Measurements from ENCODE around the gene ZNF354C.

The ZNF354C gene

DNA sequence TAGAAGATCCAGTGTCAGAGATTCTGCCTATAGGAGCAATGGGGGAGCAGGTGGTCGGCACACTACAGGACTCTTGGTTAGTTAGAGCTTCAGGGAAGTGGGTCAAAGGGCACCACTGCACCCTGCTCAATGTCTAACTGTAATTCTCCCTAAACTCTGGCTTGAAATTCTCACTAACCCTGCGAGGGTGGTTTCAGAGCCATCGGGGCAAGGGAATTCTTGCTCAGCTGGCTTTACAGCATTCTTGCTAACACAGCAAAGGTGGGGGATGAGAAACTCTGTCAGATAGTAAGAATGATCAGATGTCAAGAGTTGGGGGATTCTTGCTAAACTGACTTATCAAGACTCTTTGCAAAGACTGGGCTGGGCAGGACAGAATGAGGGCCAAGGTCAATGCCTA is 4.7 kb upstream of the ZNF354C start:
- no peak overlapping the region for H3K23ac ChIP-seq (ENCODE audit: low read length in 2 of 2)
- no peaks in the 10 kb centered on the region for H3K79me1 ChIP-seq (replicated peaks; ENCODE audit: low read length, poor library complexity, severe bottlenecking)
- H3K18ac ChIP-seq (ENCODE audit: low read depth in 1 of 2, low read length in 2 of 2): no peak overlapping the region
- no peak overlapping the region for H2AK5ac ChIP-seq (ENCODE audit: low read length, severe bottlenecking)
- H3K9ac ChIP-seq (ENCODE audit: low read length): no peak overlapping the region
- no peak for DNase-seq
- no peak overlapping the region for H3K4me3 ChIP-seq (ENCODE audit: insufficient read depth in 1 of 2, low read depth in 1 of 2, low read length in 2 of 2)
- WGBS: 84% methylated on average over 3 of the region's 3 CpGs
- no peaks in the 10 kb centered on the region for H3K27me3 ChIP-seq (ENCODE audit: control insufficient read depth in 1 of 2, insufficient read depth in 1 of 2, low read length in 2 of 2)
- H4K8ac ChIP-seq (ENCODE audit: low read length): no peak overlapping the region
- no peak overlapping the region for H2AFZ ChIP-seq (ENCODE audit: low read depth, low read length)
- H2BK15ac ChIP-seq (ENCODE audit: low read depth, poor library complexity, severe bottlenecking): no peak overlapping the region
- no peak overlapping the region for H2BK120ac ChIP-seq (ENCODE audit: low read depth, low read length)
- H2BK5ac ChIP-seq (ENCODE audit: low read depth, low read length, poor library complexity, severe bottlenecking): no peak overlapping the region
- H3K27ac ChIP-seq (ENCODE audit: low read length, poor library complexity, severe bottlenecking): no peak overlapping the region
- no peak overlapping the region for H3K4me2 ChIP-seq (ENCODE audit: low read length, poor library complexity, severe bottlenecking)
- H3K4me1 ChIP-seq (ENCODE audit: control insufficient read depth, insufficient read depth, low read depth, low read length): no peaks in the 10 kb centered on the region
- H3K4ac ChIP-seq (ENCODE audit: low read depth in 1 of 2, low read length in 2 of 2): no peak overlapping the region
- no peak overlapping the region for H3K14ac ChIP-seq (ENCODE audit: low read length in 2 of 2)
- peaks cover 33% of the 10 kb centered on the region for H3K9me3 ChIP-seq (ENCODE audit: control insufficient read depth, low read length)
- no peak overlapping the region for H2BK12ac ChIP-seq (ENCODE audit: low read length in 2 of 2)
- H4K91ac ChIP-seq (ENCODE audit: low read length): no peak overlapping the region
- H3K36me3 ChIP-seq (ENCODE audit: control insufficient read depth in 1 of 2, insufficient read depth in 2 of 2, low read depth in 1 of 2, low read length in 2 of 2): no peaks in the 10 kb centered on the region

GRCh38 chr5:179055841-179056240 is 4.3 kb upstream of the ZNF354C start:
- H3K18ac ChIP-seq (ENCODE audit: low read depth in 1 of 2, low read length in 2 of 2): no peak overlapping the region
- no peaks in the 10 kb centered on the region for H3K27me3 ChIP-seq (ENCODE audit: control insufficient read depth in 1 of 2, insufficient read depth in 1 of 2, low read length in 2 of 2)
- H3K4me3 ChIP-seq (ENCODE audit: insufficient read depth in 1 of 2, low read depth in 1 of 2, low read length in 2 of 2): no peak overlapping the region
- no peak overlapping the region for H3K9ac ChIP-seq (ENCODE audit: low read length)
- no peak overlapping the region for H2BK12ac ChIP-seq (ENCODE audit: low read length in 2 of 2)
- H3K23ac ChIP-seq (ENCODE audit: low read length in 2 of 2): no peak overlapping the region
- H3K36me3 ChIP-seq (ENCODE audit: control insufficient read depth in 1 of 2, insufficient read depth in 2 of 2, low read depth in 1 of 2, low read length in 2 of 2): peaks cover 0 to 3% of the 10 kb centered on the region in 2 experiments
- no peak for DNase-seq
- H2AFZ ChIP-seq (ENCODE audit: low read depth, low read length): no peak overlapping the region
- H3K14ac ChIP-seq (ENCODE audit: low read length in 2 of 2): no peak overlapping the region
- H2BK5ac ChIP-seq (ENCODE audit: low read depth, low read length, poor library complexity, severe bottlenecking): no peak overlapping the region
- peaks cover 29% of the 10 kb centered on the region for H3K9me3 ChIP-seq (ENCODE audit: control insufficient read depth, low read length)
- H4K8ac ChIP-seq (ENCODE audit: low read length): no peak overlapping the region
- no peak overlapping the region for H3K4ac ChIP-seq (ENCODE audit: low read depth in 1 of 2, low read length in 2 of 2)
- H2BK15ac ChIP-seq (ENCODE audit: low read depth, poor library complexity, severe bottlenecking): no peak overlapping the region
- no peak overlapping the region for H3K27ac ChIP-seq (ENCODE audit: low read length, poor library complexity, severe bottlenecking)
- H3K4me2 ChIP-seq (ENCODE audit: low read length, poor library complexity, severe bottlenecking): no peak overlapping the region
- no peak overlapping the region for H4K91ac ChIP-seq (ENCODE audit: low read length)
- H3K79me1 ChIP-seq (replicated peaks; ENCODE audit: low read length, poor library complexity, severe bottlenecking): peaks cover 2% of the 10 kb centered on the region
- WGBS: 79% methylated on average over 9 of the region's 9 CpGs
- peaks cover 2% of the 10 kb centered on the region for H3K4me1 ChIP-seq (ENCODE audit: control insufficient read depth, insufficient read depth, low read depth, low read length)
- H2BK120ac ChIP-seq (ENCODE audit: low read depth, low read length): no peak overlapping the region
- H2AK5ac ChIP-seq (ENCODE audit: low read length, severe bottlenecking): no peak overlapping the region

- Histone ChIP-seq H3K27me3 (ENCODE audit: control insufficient read depth in 1 of 2, insufficient read depth in 1 of 2, low read length in 2 of 2) (no peaks in the 10 kb centered on the region), H3K14ac (ENCODE audit: low read length in 2 of 2) (no peak overlapping the region), H3K36me3 (ENCODE audit: control insufficient read depth in 1 of 2, insufficient read depth in 2 of 2, low read depth in 1 of 2, low read length in 2 of 2) (peaks cover 9 to 41% of the 10 kb centered on the region in 2 experiments), H4K91ac (ENCODE audit: low read length) (peak overlapping the region; percentile 27), H2BK12ac (ENCODE audit: low read length in 2 of 2) (no peak overlapping the region), H3K4me2 (ENCODE audit: low read length, poor library complexity, severe bottlenecking) (no peak overlapping the region), H2AFZ (ENCODE audit: low read depth, low read length) (no peak overlapping the region), H2AK5ac (ENCODE audit: low read length, severe bottlenecking) (no peak overlapping the region), H3K18ac (ENCODE audit: low read depth in 1 of 2, low read length in 2 of 2) (no peak overlapping the region), H3K23ac (ENCODE audit: low read length in 2 of 2) (no peak overlapping the region), H3K79me1 (replicated peaks; ENCODE audit: low read length, poor library complexity, severe bottlenecking) (peaks cover 7% of the 10 kb centered on the region), H3K4me1 (ENCODE audit: control insufficient read depth, insufficient read depth, low read depth, low read length) (peaks cover 2% of the 10 kb centered on the region), H3K27ac (ENCODE audit: low read length, poor library complexity, severe bottlenecking) (no peak overlapping the region), H2BK120ac (ENCODE audit: low read depth, low read length) (no peak overlapping the region), H3K9me3 (ENCODE audit: control insufficient read depth, low read length) (peaks cover 26% of the 10 kb centered on the region), H3K4ac (ENCODE audit: low read depth in 1 of 2, low read length in 2 of 2) (peak overlapping the region in 1 of 2 experiments; percentile 51), H2BK15ac (ENCODE audit: low read depth, poor library complexity, severe bottlenecking) (no peak overlapping the region), H4K8ac (ENCODE audit: low read length) (no peak overlapping the region), H3K9ac (ENCODE audit: low read length) (peak overlapping the region; percentile 87), H2BK5ac (ENCODE audit: low read depth, low read length, poor library complexity, severe bottlenecking) (no peak overlapping the region), H3K4me3 (ENCODE audit: insufficient read depth in 1 of 2, low read depth in 1 of 2, low read length in 2 of 2) (peak overlapping the region in 1 of 2 experiments; percentile 84)
- DNase-seq: no peak
- WGBS: 96% methylated on average over 19 of the region's 19 CpGs
Observed at GRCh38 chr5:179061025-179061424, 852 bp downstream of the ZNF354C start.

DNA sequence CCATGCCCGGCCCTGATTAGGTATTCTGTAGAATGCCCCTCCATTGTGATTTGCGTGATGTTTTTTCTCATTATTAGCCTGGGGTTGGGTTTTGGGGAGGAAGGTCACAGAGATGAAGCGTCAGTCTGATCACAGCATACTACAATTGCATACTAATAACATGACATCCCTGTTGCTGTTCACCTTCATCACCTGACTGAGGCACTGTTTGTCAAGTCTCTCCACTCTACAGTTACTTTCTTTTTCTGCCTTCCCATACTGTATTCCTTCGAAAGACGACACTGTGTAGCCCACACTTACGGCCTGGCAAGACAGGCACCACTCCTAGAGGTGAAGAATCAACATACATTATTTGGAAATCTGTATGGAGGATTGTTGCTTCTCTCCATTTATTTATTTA is 5.5 kb downstream of the ZNF354C start:
- Histone ChIP-seq H3K79me1 (replicated peaks; ENCODE audit: low read length, poor library complexity, severe bottlenecking) (peaks cover 6% of the 10 kb centered on the region), H4K8ac (ENCODE audit: low read length) (no peak overlapping the region), H2BK15ac (ENCODE audit: low read depth, poor library complexity, severe bottlenecking) (no peak overlapping the region), H3K27ac (ENCODE audit: low read length, poor library complexity, severe bottlenecking) (no peak overlapping the region), H3K23ac (ENCODE audit: low read length in 2 of 2) (no peak overlapping the region), H3K36me3 (ENCODE audit: control insufficient read depth in 1 of 2, insufficient read depth in 2 of 2, low read depth in 1 of 2, low read length in 2 of 2) (peaks cover 7 to 78% of the 10 kb centered on the region in 2 experiments), H3K14ac (ENCODE audit: low read length in 2 of 2) (no peak overlapping the region), H2AFZ (ENCODE audit: low read depth, low read length) (no peak overlapping the region), H3K4me2 (ENCODE audit: low read length, poor library complexity, severe bottlenecking) (no peak overlapping the region), H3K27me3 (ENCODE audit: control insufficient read depth in 1 of 2, insufficient read depth in 1 of 2, low read length in 2 of 2) (no peaks in the 10 kb centered on the region), H2BK5ac (ENCODE audit: low read depth, low read length, poor library complexity, severe bottlenecking) (no peak overlapping the region), H3K4me1 (ENCODE audit: control insufficient read depth, insufficient read depth, low read depth, low read length) (peaks cover under 1% of the 10 kb centered on the region), H3K4ac (ENCODE audit: low read depth in 1 of 2, low read length in 2 of 2) (no peak overlapping the region), H3K9ac (ENCODE audit: low read length) (no peak overlapping the region), H2BK120ac (ENCODE audit: low read depth, low read length) (no peak overlapping the region), H3K4me3 (ENCODE audit: insufficient read depth in 1 of 2, low read depth in 1 of 2, low read length in 2 of 2) (no peak overlapping the region), H3K9me3 (ENCODE audit: control insufficient read depth, low read length) (peaks cover 61% of the 10 kb centered on the region), H2BK12ac (ENCODE audit: low read length in 2 of 2) (no peak overlapping the region), H4K91ac (ENCODE audit: low read length) (no peak overlapping the region), H2AK5ac (ENCODE audit: low read length, severe bottlenecking) (no peak overlapping the region), H3K18ac (ENCODE audit: low read depth in 1 of 2, low read length in 2 of 2) (no peak overlapping the region)
- DNase-seq: no peak
- WGBS: 97% methylated on average over 3 of the region's 6 CpGs

Data from mesenchymal stem cell (in vitro differentiated cells and primary cell).